TTC549 (cell line): ENCODE measurements around the gene DHRS3.

Experiments
- FAIRE-seq: peaks from 2 replicates; lab custom pipeline; 2012; peaks lifted over from hg19 to GRCh38; lab: Jason Lieb, UNC

DHRS3 gene

DNA sequence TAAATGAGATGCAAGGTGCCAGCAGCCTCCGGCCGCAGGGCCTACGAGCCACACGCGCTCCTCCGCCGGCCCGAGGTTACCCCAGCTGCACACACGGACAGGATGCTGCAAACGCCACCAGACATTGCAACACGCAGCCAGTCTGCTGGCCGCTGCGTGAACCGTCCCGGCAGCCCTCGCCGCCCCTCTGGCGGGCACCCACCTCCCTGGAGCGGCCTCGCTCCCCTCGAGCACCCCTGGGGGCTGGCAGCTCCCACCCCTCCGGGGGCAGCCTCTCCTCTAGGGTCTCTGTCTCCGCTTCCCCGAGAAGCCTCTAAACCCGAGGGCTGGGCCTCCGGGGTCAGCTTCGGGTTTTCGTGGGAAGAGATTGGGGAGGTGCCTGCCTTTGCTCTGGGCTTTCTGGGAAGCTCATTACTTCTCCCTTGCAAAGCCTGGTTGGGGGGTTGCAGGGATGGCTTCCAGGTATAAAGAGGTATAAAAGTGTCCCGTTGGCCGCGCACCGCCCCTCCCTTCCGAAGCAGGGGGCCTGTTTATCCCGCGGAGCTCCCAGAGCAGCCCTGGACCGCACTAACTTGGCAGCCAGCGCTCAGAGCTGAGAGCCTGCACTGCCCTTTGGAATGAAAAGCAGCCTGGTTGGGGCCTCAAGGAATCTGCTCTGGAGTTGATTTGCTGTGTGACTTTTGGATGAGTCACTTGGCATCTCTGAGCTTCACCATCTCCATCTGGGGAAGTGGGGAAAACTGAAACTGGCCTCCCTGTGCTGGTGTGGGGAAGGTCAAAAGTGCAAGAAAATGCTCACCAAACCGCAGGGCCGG lies 21.8 kb downstream of the DHRS3 start:
- FAIRE-seq, result no peak

DNA sequence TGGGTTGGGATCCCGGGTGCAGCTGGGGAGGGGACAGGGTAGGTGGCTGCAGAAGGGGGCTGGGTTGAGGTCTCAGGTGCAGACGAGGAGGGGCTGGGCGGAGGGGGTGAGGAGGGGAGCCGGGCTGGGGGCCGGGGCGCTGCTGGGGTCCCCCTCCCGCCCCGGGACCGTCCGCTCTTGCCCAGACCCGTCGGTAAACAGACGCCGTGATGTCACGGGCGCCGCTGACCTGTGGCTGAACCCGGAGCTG lies 22.3 kb downstream of the DHRS3 start:
- no peak for FAIRE-seq

- no peak for FAIRE-seq
Measured at GRCh38 chr1:12594966-12595756, 22.8 kb downstream of the DHRS3 start.

DNA sequence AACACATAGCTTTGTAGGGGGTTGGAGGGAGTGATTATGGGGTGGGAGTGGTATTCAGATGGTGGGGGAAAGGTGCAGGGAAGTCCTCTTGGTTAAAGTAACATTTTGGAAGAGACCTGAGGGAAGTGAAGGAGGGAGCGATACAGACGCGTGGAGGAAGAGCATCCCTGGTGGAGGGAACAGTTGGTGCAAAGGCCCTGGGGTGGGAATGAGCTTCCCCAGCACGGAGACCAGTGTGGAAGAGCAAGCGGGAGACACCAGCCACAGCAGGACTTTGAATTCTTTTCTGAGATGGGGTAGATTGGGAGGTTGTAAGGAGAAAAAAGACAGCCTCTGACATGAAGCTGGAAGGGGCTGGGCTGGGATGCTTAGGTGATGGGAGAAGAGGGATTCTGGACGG lies 23.5 kb downstream of the DHRS3 start:
- FAIRE-seq, result no peak

DNA sequence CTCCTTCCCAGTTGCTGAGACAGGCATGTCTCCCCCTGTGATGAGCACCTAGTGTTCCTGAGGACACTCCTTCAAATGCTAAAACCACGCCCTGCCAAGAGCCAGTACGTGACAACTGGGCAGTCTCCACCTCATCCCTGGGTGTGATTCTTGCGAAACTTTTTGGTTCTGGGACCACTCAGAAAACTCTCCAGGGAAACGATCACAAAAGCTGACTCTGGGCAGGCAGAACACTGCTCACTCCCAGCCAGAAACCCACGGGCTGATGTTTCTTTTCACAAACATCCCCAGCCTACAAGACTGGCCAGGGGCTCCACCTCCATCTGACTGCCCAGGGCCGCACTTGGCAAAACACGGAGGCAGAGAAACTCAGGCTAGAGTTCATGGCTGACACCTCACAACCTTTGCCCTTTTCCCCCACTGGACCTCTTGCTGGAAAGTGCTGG lies 24.4 kb downstream of the DHRS3 start:
- FAIRE-seq, result no peak

- no peak for FAIRE-seq
Measured at GRCh38 chr1:12592496-12592895, 25.5 kb downstream of the DHRS3 start.

DNA sequence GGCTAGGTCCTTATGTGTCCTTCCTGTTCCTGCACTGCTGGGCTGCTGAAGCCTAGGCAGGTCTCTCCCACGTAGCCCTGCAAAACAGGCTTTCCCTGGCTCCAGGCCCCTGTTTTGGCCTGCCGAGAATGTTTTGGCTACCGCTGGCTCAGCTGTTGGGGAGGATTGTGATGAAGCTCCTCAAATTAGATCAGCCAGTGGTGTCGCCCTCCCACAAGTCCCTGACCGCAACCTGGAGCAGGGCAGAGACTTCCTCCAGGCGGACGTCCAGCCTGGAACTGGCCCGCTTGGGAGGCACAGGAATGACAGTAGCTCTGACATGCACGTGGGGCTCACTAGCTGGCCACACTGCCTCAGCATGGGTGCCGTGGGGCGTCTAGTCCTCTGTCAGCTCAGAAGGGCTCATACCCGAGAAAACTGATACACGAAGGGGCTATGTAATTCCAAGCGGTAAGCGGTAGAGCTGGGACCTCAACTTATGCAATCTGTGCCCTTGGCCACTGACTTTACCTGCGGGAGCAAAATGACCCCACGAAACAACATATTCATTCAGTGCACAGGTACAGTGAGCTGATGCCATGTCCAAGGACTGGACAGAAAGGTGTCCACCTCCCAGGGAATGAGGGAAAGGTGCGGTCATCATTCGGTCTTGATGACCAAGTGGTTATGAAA lies 26.6 kb downstream of the DHRS3 start:
- no peak for FAIRE-seq

- FAIRE-seq, result no peak
Measured at GRCh38 chr1:12588695-12589094, 29.3 kb downstream of the DHRS3 start.

DNA sequence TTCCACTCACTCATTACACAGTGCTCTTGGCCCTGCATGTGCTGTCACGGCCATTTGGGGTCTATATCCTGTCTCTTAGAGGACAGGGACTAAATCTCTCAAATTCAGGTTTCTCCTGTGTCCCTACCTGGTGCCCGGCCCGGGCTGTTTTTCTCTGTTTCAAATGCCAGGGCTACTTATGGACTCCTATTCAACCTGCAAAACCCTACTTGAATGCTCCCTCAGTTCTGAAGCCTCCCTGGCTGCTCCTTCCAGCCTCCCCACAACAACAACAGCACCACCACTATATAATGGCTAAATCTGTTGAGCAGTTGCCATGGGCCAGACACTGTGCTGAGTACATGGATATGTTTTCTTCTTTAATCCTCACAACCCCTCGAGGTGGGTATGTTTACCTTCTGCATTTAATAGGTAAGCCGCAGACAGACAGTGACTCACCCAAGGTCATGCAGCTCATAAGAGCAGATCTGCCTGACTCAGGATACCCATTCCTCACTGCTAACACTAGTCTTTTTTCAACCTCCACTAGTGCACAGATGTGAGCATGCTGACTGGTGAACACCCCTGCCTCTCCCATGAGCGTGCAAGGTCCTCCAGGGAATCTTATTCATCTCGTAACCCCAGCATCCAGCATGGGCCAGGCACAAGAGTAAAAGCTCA lies 29.9 kb downstream of the DHRS3 start:
- no peak for FAIRE-seq

DNA sequence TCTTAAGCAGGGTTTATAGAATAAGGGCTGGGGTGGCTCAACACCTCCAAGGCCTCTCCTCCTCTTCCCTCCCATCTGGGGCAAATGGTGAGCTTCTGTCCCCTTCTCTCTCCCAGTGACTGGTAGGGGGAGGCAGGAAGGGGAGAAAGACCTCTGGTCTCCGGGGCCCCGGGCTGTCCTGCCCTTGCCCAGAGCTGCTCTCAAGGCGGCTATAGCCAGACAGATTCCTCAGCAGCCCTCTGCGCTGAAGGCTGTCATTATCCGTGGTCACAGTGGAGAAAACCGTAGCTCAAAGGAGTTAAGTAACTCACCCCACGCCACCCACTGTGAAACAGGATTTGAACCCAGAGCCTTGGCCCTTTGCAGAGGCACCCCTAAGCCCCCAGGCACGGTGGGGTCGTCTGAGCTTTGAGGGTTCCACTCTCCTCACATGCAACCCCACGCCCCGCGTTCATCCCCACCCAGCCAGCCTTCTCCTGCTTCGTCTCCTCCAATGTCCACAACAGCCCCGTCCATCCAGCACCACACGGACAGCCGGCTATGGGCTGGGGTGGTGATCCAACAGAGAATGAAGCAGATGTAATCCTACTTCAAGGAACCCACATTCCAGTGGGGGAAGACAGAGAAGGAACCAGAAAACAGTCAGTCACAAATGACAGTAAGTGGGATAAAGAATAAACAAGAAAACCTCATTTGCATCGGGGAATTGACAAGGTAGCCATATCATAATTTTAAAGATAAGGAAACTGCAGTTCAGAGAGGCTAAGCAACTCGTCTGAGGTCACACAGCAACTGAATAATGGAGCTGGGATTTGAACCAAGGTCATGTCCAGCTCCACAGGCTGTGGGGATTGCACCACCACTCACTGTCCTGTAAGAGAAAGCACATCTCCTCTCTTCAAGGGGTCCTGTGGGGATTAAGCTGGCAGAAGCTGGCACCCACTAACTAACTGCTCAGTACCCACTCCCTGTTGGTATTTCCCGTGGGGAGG lies 31.8 kb downstream of the DHRS3 start:
- FAIRE-seq, result no peak

GRCh38 chr1:12585536-12585935 lies 32.5 kb downstream of the DHRS3 start:
- FAIRE-seq, result no peak

GRCh38 chr1:12584900-12585525 lies 33.0 kb downstream of the DHRS3 start:
- FAIRE-seq, result no peak

DNA sequence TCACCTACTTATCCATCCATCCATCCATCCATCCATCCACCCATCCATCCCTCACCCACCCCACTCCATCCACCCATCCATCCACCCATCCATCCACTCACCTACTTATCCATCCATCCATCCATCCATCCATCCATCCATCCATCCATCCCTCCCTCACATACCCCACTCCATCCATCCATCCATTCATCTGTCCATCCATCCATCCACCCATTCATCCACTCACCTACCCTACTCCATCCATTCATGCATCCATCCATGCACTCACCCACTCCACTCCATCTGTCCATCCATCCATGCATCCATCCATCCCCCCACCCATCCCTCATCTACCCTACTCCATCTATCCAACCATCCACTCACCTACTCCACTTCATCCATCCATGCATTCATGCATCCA lies 34.5 kb downstream of the DHRS3 start:
- FAIRE-seq, result no peak

GRCh38 chr1:12582649-12583048 lies 35.4 kb downstream of the DHRS3 start:
- no peak for FAIRE-seq

DNA sequence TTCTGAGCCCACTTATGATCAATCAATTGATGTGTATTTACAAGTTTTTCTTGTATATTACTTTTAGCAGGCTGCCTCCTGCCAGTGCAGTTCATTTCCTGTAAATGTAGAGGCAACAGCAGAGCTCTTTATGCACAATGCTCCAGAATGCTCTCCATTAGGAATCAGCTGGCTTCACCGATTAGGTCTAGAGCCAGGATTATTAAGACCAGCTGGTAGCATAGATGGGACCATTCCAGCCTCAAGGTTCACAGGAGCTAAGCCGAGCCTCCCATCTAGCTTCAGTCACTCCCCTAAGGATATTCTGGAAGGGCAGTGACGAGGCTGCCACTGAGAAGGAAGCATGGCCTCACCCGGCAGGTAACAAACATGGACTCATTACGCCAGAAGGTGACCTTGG lies 36.8 kb downstream of the DHRS3 start:
- FAIRE-seq, result no peak

DNA sequence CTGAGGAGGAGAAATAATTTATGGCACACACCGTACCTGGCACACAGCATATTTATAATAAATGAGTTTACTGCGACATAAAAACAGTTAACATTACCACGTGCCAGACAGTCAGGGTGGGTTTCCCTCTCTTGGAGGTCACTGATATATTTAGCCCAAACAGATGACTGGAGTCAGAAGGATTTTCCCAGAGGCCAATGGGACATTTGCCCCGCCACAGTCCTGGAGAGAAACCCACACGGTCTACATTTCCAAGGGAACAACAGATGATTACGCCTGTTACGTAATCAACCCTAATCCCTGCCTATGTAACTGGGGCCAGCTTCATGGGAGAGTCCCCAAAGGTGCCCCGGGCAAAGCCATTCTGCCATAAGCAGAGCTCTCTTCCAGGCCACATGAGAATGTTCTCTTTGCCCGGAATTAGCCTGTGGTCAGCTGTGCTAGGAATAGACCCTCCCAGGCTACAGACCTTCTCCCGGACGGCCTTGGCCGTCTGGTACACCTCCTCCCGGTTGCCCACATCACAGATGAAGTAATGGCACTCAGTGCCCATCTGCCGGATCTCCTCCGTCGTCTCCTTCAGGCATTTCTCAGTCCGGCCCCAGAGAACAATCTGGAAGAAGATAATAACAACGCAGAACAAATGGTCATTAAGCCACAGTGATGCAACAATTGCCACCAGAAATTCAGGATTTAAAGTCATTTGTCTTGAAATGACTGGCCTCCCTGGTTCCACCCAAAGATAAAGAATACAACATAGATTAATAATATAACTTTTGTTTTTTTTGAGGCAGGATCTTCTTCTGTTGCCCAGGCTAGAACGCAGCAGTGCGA lies 37.7 kb downstream of the DHRS3 start:
- FAIRE-seq, result no peak

DNA sequence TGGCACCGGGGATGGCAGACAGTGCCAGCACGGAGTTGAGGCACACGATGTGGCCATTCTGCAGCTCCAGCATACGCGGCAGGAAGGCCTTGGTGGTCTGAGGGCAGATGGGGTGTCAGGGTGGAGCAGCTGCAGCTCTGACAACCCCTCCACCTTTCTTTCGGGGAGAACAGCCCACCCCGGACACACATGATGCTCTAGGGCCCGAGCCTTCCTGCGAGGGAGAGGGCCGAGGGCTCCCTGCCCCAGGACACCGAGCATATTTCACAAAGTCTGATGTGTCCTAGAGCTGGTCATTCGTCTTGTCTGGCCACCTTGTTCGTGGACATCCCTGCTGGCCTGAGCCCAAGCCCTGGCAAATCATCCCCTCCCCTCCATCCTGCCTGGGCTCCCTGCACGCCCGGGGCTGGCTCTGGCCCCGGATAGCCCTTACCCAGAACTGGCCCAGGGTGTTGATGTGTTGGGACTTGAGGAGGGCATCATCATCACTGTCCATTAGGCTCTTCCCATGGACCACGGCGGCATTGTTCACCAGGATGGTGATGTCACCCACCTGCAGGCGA lies 39.1 kb downstream of the DHRS3 start:
- FAIRE-seq, result no peak

GRCh38 chr1:12577020-12577419 lies 41.0 kb downstream of the DHRS3 start:
- no peak for FAIRE-seq

DNA sequence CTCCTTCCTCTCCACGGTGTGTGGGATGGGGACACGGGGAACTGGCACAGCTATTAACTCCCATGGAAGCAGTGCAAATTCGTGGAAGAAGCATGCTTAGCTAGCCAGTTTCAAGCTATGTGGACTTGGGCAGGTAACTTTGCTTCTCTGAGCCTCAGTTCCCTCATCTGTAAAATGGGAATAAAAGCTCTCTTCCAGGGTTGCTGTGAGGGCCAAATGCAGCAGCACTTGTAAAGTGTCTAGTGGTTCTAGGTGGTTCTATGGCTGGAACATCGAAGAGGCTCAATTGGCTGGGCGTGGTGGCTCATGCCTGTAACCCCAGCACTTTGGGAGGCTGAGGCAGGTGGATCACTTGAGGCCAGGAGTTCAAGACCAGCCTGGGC lies 43.3 kb downstream of the DHRS3 start:
- no peak for FAIRE-seq
